K562 (cell line): ENCODE results near the gene STEAP1B. TPM values are rescaled to one million over a fixed set of nuclear protein-coding genes. Genes with fewer than 3 reads are reported as not detected.

Source experiments
- ATAC-seq: fragments of 200-7000 bp; cut with Tn5 transposase; 3 replicates; pipeline ENCODE4 v1.9.1; 2020; ENCODE audit warnings: moderate library complexity
- BruUV-seq: library from RNA; stranded (reverse); fragments of 400-500 nt; replicated peaks from 2 replicates; lab custom pipeline; 2021; lab: Mats Ljungman, UMichigan
- CTCF ChIA-PET: fragments of 300-600 bp; formaldehyde crosslinking; extraction: SDS; loops from one replicate; lab custom pipeline; 2021; ENCODE audit warnings: low intra/inter-chr PET ratio; lab: Yijun Ruan, JAX
- POLR2A ChIA-PET: fragments of 300-600, 350-650 bp; sonication (Branson Sonifier 250); formaldehyde crosslinking; extraction: SDS; loops from one replicate; lab custom pipeline; 2021; ENCODE audit warnings: antibody characterized with exemption, inconsistent platforms; lab: Yijun Ruan, JAX
- DNase-seq, 4 experiments: peaks; one replicate each; pipeline versions ENCODE4 v3.0.0 to v3.0.0-alpha.2; 2011 to 2018; ENCODE audit warnings: low spot score in 3 of 4, mixed read lengths in 3 of 4; ENCODE audit errors: extremely low read depth in 1 of 4
- FAIRE-seq: peaks from 2 replicates; lab custom pipeline; 2011; peaks lifted over from hg19 to GRCh38; lab: Jason Lieb, UNC
- H2AFZ ChIP-seq: 2 replicates; pipeline ENCODE4 v1.6.0; 2011; ENCODE audit warnings: low read depth, low read length, control low read depth, inconsistent platforms
- H3K27ac ChIP-seq: fragments of 200-600 bp; 3 replicates; pipeline ENCODE4 v1.8.0; 2011; ENCODE audit warnings: low read depth, mild to moderate bottlenecking, control low read depth, inconsistent platforms, low read length, moderate library complexity, mixed read lengths; ENCODE audit errors: extremely low read depth
- H3K27me3 ChIP-seq, 2 experiments: fragments of 300-600 bp in 1 of 2; 2 replicates in 1 of 2; 3 replicates in 1 of 2; pipeline versions ENCODE4 v1.6.0 to v1.8.0; 2011; ENCODE audit warnings: inconsistent platforms in 2 of 2, low read length in 2 of 2, mild to moderate bottlenecking in 1 of 2, mixed read lengths in 1 of 2, moderate library complexity in 1 of 2; ENCODE audit not compliant: control insufficient read depth in 2 of 2, insufficient read depth in 2 of 2
- H3K36me3 ChIP-seq: fragments of 300-600 bp; 3 replicates; pipeline ENCODE4 v1.8.0; 2011; ENCODE audit warnings: mild to moderate bottlenecking, low read length, inconsistent platforms; ENCODE audit not compliant: control insufficient read depth, insufficient read depth
- H3K4me1 ChIP-seq, 2 experiments: fragments of 200-600 bp in 1 of 2; replicated peaks in 1 of 2; 2 replicates in 1 of 2; 3 replicates in 1 of 2; pipeline versions ENCODE4 v1.5.1 to v1.8.0; 2011; ENCODE audit warnings: inconsistent platforms in 2 of 2, low read length in 2 of 2, mild to moderate bottlenecking in 1 of 2, mixed read lengths in 1 of 2, moderate library complexity in 1 of 2; ENCODE audit not compliant: control insufficient read depth in 2 of 2, insufficient read depth in 2 of 2
- H3K4me2 ChIP-seq: 2 replicates; pipeline ENCODE4 v1.6.1; 2011; ENCODE audit warnings: low read length, control low read depth, inconsistent platforms, mixed read lengths; ENCODE audit not compliant: insufficient read depth
- H3K4me3 ChIP-seq: fragments of 200-600 bp; sonication (generic), shearing (Covaris generic); 2 replicates; pipeline ENCODE4 v1.5.1; 2016; ENCODE audit warnings: control low read depth, inconsistent platforms
- H3K79me2 ChIP-seq: fragments of 200-600 bp; 3 replicates; pipeline ENCODE4 v1.8.0; 2011; ENCODE audit warnings: low read length, inconsistent platforms; ENCODE audit not compliant: control insufficient read depth, insufficient read depth
- H3K9ac ChIP-seq, 2 experiments: 2 replicates each; pipeline versions ENCODE4 v1.6.0 to v1.6.1; 2011; ENCODE audit warnings: low read depth in 2 of 2, low read length in 2 of 2, control low read depth in 1 of 2, inconsistent platforms in 1 of 2, mild to moderate bottlenecking in 1 of 2, mixed read lengths in 1 of 2; ENCODE audit not compliant: insufficient read depth in 1 of 2
- H3K9me1 ChIP-seq: one replicate; pipeline ENCODE4 v1.6.0; 2011; ENCODE audit warnings: inconsistent platforms, mild to moderate bottlenecking, low read length, moderate library complexity; ENCODE audit not compliant: control insufficient read depth, insufficient read depth
- H3K9me3 ChIP-seq: replicated peaks from 2 replicates; pipeline ENCODE4 v1.5.1; 2011; ENCODE audit warnings: low read depth, low read length, inconsistent platforms; ENCODE audit not compliant: control insufficient read depth, insufficient read depth
- H4K20me1 ChIP-seq: replicated peaks from 2 replicates; pipeline ENCODE4 v1.6.1; 2011; ENCODE audit warnings: low read length, inconsistent platforms, mixed read lengths; ENCODE audit not compliant: control insufficient read depth, insufficient read depth
- ARNT ChIP-seq, 2 experiments: fragments of 450-650 bp; IDR thresholded peaks; 2 replicates each; pipeline ENCODE4 v1.6.1; 2016; ENCODE audit warnings: mild to moderate bottlenecking in 1 of 2
- ATF7 ChIP-seq: fragments of 450-650 bp; IDR thresholded peaks from 2 replicates; pipeline ENCODE4 v1.7.1; 2014; ENCODE audit warnings: mild to moderate bottlenecking, moderate library complexity
- ELF4 ChIP-seq: fragments of 450-650 bp; formaldehyde crosslinking; IDR thresholded peaks from 2 replicates; pipeline ENCODE4 v1.4.0; 2022; ENCODE audit warnings: missing genetic modification characterization
- EP300 ChIP-seq: IDR thresholded peaks from 2 replicates; pipeline ENCODE4 v1.6.1; 2012; ENCODE audit warnings: low read length, improper control_type of control experiment
- GTF2E2 ChIP-seq: fragments of 200-800 bp; sonication (Bioruptor generic); IDR thresholded peaks from 2 replicates; pipeline ENCODE4 v1.6.1; 2016; ENCODE audit warnings: missing genetic modification characterization, missing compliant biosample characterization
- JUND ChIP-seq, 2 experiments: IDR thresholded peaks; 2 replicates in 1 of 2; 3 replicates in 1 of 2; pipeline ENCODE4 v1.6.1; 2011; ENCODE audit warnings: borderline replicate concordance in 2 of 2, low read depth in 2 of 2, low read length in 2 of 2, improper control_type of control experiment in 1 of 2, missing biosample characterization in 1 of 2, missing genetic modification characterization in 1 of 2, missing genetic modification reagents in 1 of 2
- MAZ ChIP-seq, 2 experiments: fragments of 450-650 bp in 1 of 2; sonication (generic) in 1 of 2; formaldehyde crosslinking; IDR thresholded peaks in 1 of 2; conservative IDR thresholded peaks in 1 of 2; 2 replicates each; pipeline versions ENCODE4 v1.4.0 to v1.5.0; 2020; ENCODE audit warnings: mild to moderate bottlenecking in 1 of 2, missing genetic modification reagents in 1 of 2
- MLX ChIP-seq, 2 experiments: fragments of 450-650 bp in 1 of 2; sonication (generic) in 1 of 2; formaldehyde crosslinking; conservative IDR thresholded peaks; 2 replicates each; pipeline versions ENCODE4 v1.4.0 to v1.8.1; 2020 to 2022; ENCODE audit warnings: mild to moderate bottlenecking in 1 of 2, missing genetic modification reagents in 1 of 2
- PRDM10 ChIP-seq: fragments of 450-650 bp; IDR thresholded peaks from 2 replicates; pipeline ENCODE4 v1.6.1; 2018; ENCODE audit not compliant: partially characterized antibody
- RBM25 ChIP-seq: fragments of 200-400 bp; formaldehyde crosslinking; IDR thresholded peaks from 2 replicates; pipeline ENCODE4 v1.6.1; 2018; ENCODE audit warnings: low read length, low read depth, moderate library complexity; ENCODE audit not compliant: severe bottlenecking
- RCOR1 ChIP-seq, 2 experiments: IDR thresholded peaks; 2 replicates each; pipeline ENCODE4 v1.6.1; 2012; ENCODE audit warnings: low read depth in 2 of 2, low read length in 2 of 2, borderline replicate concordance in 1 of 2, improper control_type of control experiment in 1 of 2
- SMAD4 ChIP-seq: fragments of 250-450 bp; sonication (Bioruptor Pico); conservative IDR thresholded peaks from 2 replicates; pipeline ENCODE4 v1.8.0; 2021; ENCODE audit warnings: inconsistent platforms, mild to moderate bottlenecking, moderate library complexity
- SMC3 ChIP-seq: conservative IDR thresholded peaks from 2 replicates; pipeline ENCODE4 v1.6.1; 2011; ENCODE audit warnings: low read depth, low read length, improper control_type of control experiment; ENCODE audit not compliant: insufficient read depth
- SRSF9 ChIP-seq: fragments of 200-400 bp; formaldehyde crosslinking; IDR thresholded peaks from 2 replicates; pipeline ENCODE4 v1.6.1; 2017; ENCODE audit warnings: low read depth, low read length, borderline replicate concordance
- THRA ChIP-seq: fragments of 450-650 bp; IDR thresholded peaks from 2 replicates; pipeline ENCODE4 v1.6.1; 2017; ENCODE audit warnings: mild to moderate bottlenecking, moderate library complexity
- THRAP3 ChIP-seq: fragments of 450-650 bp; IDR thresholded peaks from 2 replicates; pipeline ENCODE4 v1.6.1; 2016; ENCODE audit warnings: mild to moderate bottlenecking, inconsistent platforms, borderline replicate concordance
- ZNF57 ChIP-seq: fragments of 450-650 bp; formaldehyde crosslinking; IDR thresholded peaks from 2 replicates; pipeline ENCODE4 v1.4.0; 2020; ENCODE audit warnings: mild to moderate bottlenecking, moderate library complexity
- WGBS: fragments of 100-300 bp; shearing (Covaris generic); methylation state at CpG from one replicate; pipeline ENCODE4 v1.1.6; 2016; ENCODE audit warnings: low coverage, mixed read lengths; ENCODE audit not compliant: insufficient coverage; ENCODE audit errors: missing lambda C conversion rate; 5-methylcytosine and 5-hydroxymethylcytosine counted together
- in situ Hi-C: fragments of 300-500 bp; cut with MboI; formaldehyde crosslinking; loops from 4 replicates; pipeline ENCODE4 v1.15.0; 2018; ENCODE audit warnings: inconsistent platforms, mixed read lengths
- intact Hi-C: fragments of 100-400 bp; cut with micrococcal nuclease; formaldehyde crosslinking; loops from 2 replicates; pipeline ENCODE4 v1.14.2; 2022
- polyA plus RNA-seq, 8 experiments: library from polyadenylated mRNA; depleted of rRNA in 4 of 8; stranded (reverse) in 5 of 8; unstranded in 3 of 8; fragments of >200 nt; fragmentation: Nextera tagmentation in 2 of 8; fragmentation: Illumina TruSeq in 1 of 8; extraction: Ambion mirVana in 2 of 8; extraction: Trizol in 1 of 8; gene quantifications; 2 replicates each; pipeline versions ENCODE4 v1.2.1 to v1.2.3, GENCODE V29; 2011 to 2014; ENCODE audit warnings: inconsistent platforms in 1 of 8, missing spikeins in 1 of 8
- total RNA-seq, 7 experiments: library from RNA; depleted of rRNA in 6 of 7; stranded (reverse); fragments of >200 nt in 6 of 7; fragmentation: Illumina TruSeq in 2 of 7; extraction: Trizol in 2 of 7; gene quantifications; 2 replicates each; pipeline versions ENCODE4 v1.2.1 to v1.2.3, GENCODE V29; 2011 to 2021; ENCODE audit warnings: low replicate concordance in 1 of 7

The STEAP1B gene
- total and polyA plus RNA-seq, 9 of the 15 experiments (the other 6 are each of a cell fraction or from before 2014, with no cell fraction given) = 20.0 to 38.5 (median 30.6) TPM

- intact Hi-C loops (no loop called here), in situ Hi-C loops (no loop called here)
- no peak overlapping the region for H3K9ac ChIP-seq
- no peaks in the 10 kb centered on the region for H3K27me3 ChIP-seq
- no peak for FAIRE-seq
- ChIA-PET CTCF (no interaction called here), POLR2A (interaction anchor here (0.6 to 3.6 kb wide), 4 partner anchors 12 to 35 kb away, joined by 3 to 16 read pairs (median 3); no protein-coding TSS in a partner anchor)
- H3K4me2 ChIP-seq = no peak overlapping the region
- no peak overlapping the region; the same call in 2 of the 3 replicates for H3K27ac ChIP-seq
- no peaks in the 10 kb centered on the region for H4K20me1 ChIP-seq
- no peak overlapping the region for H3K4me3 ChIP-seq
- H3K36me3 ChIP-seq = no peaks in the 10 kb centered on the region
- BruUV-seq = no TSS peak
- H3K4me1 ChIP-seq = peaks cover 0 to 23% of the 10 kb centered on the region in 2 experiments; a peak in 4 of 5 replicates
- no peaks in the 10 kb centered on the region for H3K9me3 ChIP-seq
- ATAC-seq = peak; percentile 19; the same call in 1 of the 3 replicates
- WGBS = 16% methylated on average over 2 of the region's 2 CpGs
- no peak overlapping the region for H2AFZ ChIP-seq
- no peaks in the 10 kb centered on the region for H3K9me1 ChIP-seq
- H3K79me2 ChIP-seq = no peaks in the 10 kb centered on the region
- no peak for DNase-seq
- TF ChIP-seq RBM25 (no peak), ATF7 (peak; percentile 33), SMAD4 (CRISPR knock-in tag) (no peak), PRDM10 (no peak), MAZ (CRISPR knock-in tag; conservative IDR thresholded peaks at IDR 0.05 in 1 of 2, IDR thresholded peaks at IDR 0.05 in 1 of 2) (no peak), ARNT (IDR thresholded peaks at IDR 0.05) (no peak), EP300 (no peak), JUND (IDR thresholded peaks at IDR 0.05; ENCODE audit: borderline replicate concordance, low read depth, low read length) (peak; percentile 13; the same call in 1 of the 2 replicates), JUND (tag; IDR thresholded peaks at IDR 0.05; ENCODE audit: borderline replicate concordance, low read depth, low read length) (no peak; the same call in 2 of the 3 replicates), RCOR1 (IDR thresholded peaks at IDR 0.05; ENCODE audit: borderline replicate concordance in 1 of 2, low read depth in 2 of 2, low read length in 2 of 2) (peak in 1 of 2 experiments; percentile 58; a peak in 1 of 4 replicates), SRSF9 (no peak), ELF4 (CRISPR knock-in tag) (no peak), SMC3 (no peak), MLX (CRISPR knock-in tag; conservative IDR thresholded peaks at IDR 0.05) (no peak), THRAP3 (no peak), ZNF57 (CRISPR knock-in tag) (no peak), THRA (0 out of 2 replicates have a peak, but pooled peaks have one; percentile 40), GTF2E2 (tag) (no peak)
These were observed 126.1 kb downstream of the STEAP1B start for GRCh38 chr7:22373911-22374310.
